ENCODE data around the gene AHSG.

Gene AHSG

DNA sequence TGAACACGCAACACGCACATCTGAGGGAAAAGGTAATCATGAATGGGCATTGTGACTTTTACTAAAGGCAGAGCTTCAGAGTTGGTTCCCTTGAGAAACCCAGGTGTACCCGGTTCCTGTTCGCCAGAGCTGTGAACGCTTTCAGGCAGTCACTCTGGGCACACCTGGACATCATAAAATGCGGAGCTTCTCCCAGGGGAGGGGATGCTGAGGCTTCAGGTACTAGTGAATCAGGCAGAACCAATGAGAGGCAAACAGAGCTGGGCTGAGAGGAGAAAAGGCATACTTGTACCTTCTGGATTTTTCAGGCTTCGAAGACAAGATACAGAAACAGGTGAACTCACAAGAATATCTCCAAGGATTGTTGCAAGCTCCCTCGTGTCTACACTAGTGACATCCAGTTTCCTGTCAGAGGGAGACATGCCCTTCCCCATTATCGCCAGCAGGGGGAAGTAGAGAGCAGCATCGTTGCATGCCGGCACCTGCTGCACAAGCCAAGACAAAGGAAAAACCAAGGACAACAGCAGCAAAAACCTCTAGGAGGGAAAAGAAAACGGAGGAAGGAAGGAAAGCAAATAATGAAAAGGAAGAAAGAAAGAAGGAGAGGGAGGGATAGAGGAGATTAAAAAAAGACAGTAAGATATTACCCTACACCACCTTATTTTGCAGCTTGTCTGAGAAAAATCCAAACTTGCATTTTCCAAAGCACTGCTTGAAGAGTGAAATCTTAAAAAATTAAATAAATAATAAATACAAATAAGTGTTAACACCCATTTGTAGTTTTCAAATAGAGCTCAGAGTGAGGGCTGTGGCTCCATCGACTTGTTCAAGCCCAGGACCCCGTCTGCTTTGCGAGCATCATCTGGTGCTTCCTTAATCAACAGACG, 2.0 kb downstream of the AHSG start:
- Histone ChIP-seq H3K4me2 (ENCODE audit: insufficient read depth, low read length, poor library complexity, severe bottlenecking) (no peak overlapping the region), H3K4me3 (ENCODE audit: low read length in 2 of 2) (no peak overlapping the region), H3K36me3 (replicated peaks in 1 of 2; ENCODE audit: control insufficient read depth in 2 of 2, insufficient read depth in 2 of 2, low read length in 2 of 2) (no peaks in the 10 kb centered on the region), H3K9me3 (replicated peaks in 1 of 2; ENCODE audit: control insufficient read depth in 2 of 2, insufficient read depth in 1 of 2, low read depth in 1 of 2, low read length in 2 of 2) (no peaks in the 10 kb centered on the region), H3K9ac (ENCODE audit: low read depth, low read length, poor library complexity) (no peak overlapping the region), H4K91ac (ENCODE audit: low read depth, low read length, poor library complexity) (peak overlapping the region; percentile 24), H3K27me3 (ENCODE audit: control insufficient read depth in 3 of 3, insufficient read depth in 3 of 3, low read depth in 1 of 3, low read length in 3 of 3) (peaks cover 0 to 36% (median 0%) of the 10 kb centered on the region in 3 experiments), H2BK5ac (ENCODE audit: low read length) (no peak overlapping the region), H3K23ac (ENCODE audit: low read depth, low read length, poor library complexity) (no peak overlapping the region), H3K18ac (ENCODE audit: low read length) (peak overlapping the region; percentile 73), H3K4ac (ENCODE audit: low read length) (no peak overlapping the region), H3K27ac (replicated peaks; ENCODE audit: low read length) (no peak overlapping the region), H2AK5ac (ENCODE audit: low read depth, low read length) (no peak overlapping the region), H3K4me1 (ENCODE audit: control insufficient read depth in 2 of 2, insufficient read depth in 1 of 2, low read depth in 1 of 2, low read length in 2 of 2) (no peaks in the 10 kb centered on the region), H2AFZ (ENCODE audit: low read length) (peak overlapping the region; percentile 69), H4K8ac (ENCODE audit: low read depth, low read length) (no peak overlapping the region), H2BK120ac (ENCODE audit: low read depth, low read length) (no peak overlapping the region), H2BK15ac (ENCODE audit: low read length) (peak overlapping the region; percentile 76), H3K14ac (ENCODE audit: low read length) (no peak overlapping the region), H2BK12ac (ENCODE audit: low read length) (no peak overlapping the region), H3K79me1 (ENCODE audit: low read depth, low read length) (no peaks in the 10 kb centered on the region)
- no CpG with 5 or more reads among the region's 16 CpGs for WGBS, 2 donors (ENCODE audit: extremely low coverage in 2 of 2, insufficient read length in 2 of 2, insufficient replicate concordance in 1 of 2)
- peak; percentile 86 for DNase-seq (ENCODE audit: low spot score)

DNA sequence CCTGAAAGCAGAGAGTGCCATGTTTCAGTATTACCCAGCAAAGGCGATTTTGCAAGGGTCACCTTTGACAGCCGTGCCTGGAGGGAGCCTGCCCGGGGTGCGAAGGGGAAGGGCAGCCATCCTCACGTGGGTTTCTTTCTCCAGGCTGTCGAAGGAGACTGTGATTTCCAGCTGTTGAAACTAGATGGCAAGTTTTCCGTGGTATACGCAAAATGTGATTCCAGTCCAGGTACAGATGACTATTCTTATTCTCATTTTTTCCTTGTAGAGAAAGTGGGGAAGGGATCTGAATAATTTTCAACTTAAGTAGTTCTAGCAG, 3.4 kb downstream of the AHSG start:
- Histone ChIP-seq H4K8ac (ENCODE audit: low read depth, low read length) (no peak overlapping the region), H3K4me3 (ENCODE audit: low read length in 2 of 2) (no peak overlapping the region), H3K14ac (ENCODE audit: low read length) (no peak overlapping the region), H2BK15ac (ENCODE audit: low read length) (no peak overlapping the region), H3K9me3 (replicated peaks in 1 of 2; ENCODE audit: control insufficient read depth in 2 of 2, insufficient read depth in 1 of 2, low read depth in 1 of 2, low read length in 2 of 2) (no peaks in the 10 kb centered on the region), H3K27me3 (ENCODE audit: control insufficient read depth in 3 of 3, insufficient read depth in 3 of 3, low read depth in 1 of 3, low read length in 3 of 3) (peaks cover 0 to 36% (median 0%) of the 10 kb centered on the region in 3 experiments), H3K27ac (replicated peaks; ENCODE audit: low read length) (no peak overlapping the region), H2AFZ (ENCODE audit: low read length) (no peak overlapping the region), H2BK120ac (ENCODE audit: low read depth, low read length) (no peak overlapping the region), H4K91ac (ENCODE audit: low read depth, low read length, poor library complexity) (no peak overlapping the region), H2BK12ac (ENCODE audit: low read length) (no peak overlapping the region), H3K4ac (ENCODE audit: low read length) (no peak overlapping the region), H3K4me2 (ENCODE audit: insufficient read depth, low read length, poor library complexity, severe bottlenecking) (no peak overlapping the region), H2BK5ac (ENCODE audit: low read length) (no peak overlapping the region), H3K9ac (ENCODE audit: low read depth, low read length, poor library complexity) (no peak overlapping the region), H3K4me1 (ENCODE audit: control insufficient read depth in 2 of 2, insufficient read depth in 1 of 2, low read depth in 1 of 2, low read length in 2 of 2) (no peaks in the 10 kb centered on the region), H2AK5ac (ENCODE audit: low read depth, low read length) (no peak overlapping the region), H3K79me1 (ENCODE audit: low read depth, low read length) (no peaks in the 10 kb centered on the region), H3K18ac (ENCODE audit: low read length) (no peak overlapping the region), H3K23ac (ENCODE audit: low read depth, low read length, poor library complexity) (no peak overlapping the region), H3K36me3 (replicated peaks in 1 of 2; ENCODE audit: control insufficient read depth in 2 of 2, insufficient read depth in 2 of 2, low read length in 2 of 2) (no peaks in the 10 kb centered on the region)
- no CpG with 5 or more reads among the region's 8 CpGs for WGBS, 2 donors (ENCODE audit: extremely low coverage in 2 of 2, insufficient read length in 2 of 2, insufficient replicate concordance in 1 of 2)
- no peak for DNase-seq (ENCODE audit: low spot score)

DNA sequence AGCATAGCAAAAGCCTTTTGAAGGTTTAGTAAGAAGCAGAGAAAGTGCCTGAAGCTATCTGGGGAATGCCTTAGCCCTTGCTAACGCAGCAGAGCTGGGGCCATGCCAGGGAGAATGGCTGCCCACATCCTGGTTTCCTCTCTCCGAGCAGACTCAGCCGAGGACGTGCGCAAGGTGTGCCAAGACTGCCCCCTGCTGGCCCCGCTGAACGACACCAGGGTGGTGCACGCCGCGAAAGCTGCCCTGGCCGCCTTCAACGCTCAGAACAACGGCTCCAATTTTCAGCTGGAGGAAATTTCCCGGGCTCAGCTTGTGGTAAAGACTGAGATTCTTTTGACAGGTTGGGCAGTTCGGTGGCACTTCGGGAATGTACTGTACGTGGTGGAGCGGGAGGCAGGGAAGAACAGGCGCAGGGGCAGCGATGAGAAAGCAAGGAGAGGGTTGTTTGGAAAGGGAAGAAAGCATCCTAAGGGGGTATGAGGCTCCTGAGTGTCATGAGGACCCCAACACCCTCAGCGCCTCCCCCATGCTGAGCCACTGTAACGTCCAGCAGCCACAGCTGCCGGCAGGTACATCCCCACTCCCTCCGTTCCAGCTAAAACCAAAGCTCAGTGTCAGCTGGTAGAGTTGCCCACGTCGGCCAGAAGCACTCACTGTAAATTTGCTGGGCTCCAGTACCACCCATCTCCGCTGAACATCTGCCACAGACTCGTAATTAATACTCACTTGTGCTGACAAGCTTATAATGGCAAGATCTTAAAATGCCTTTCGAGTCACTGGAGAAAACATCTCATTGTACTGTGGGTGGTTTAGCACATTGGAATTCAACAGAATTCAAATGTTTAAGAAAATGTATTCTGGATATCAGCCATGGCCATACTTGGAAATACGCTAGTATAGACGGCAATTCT, 4.4 kb downstream of the AHSG start:
- Histone ChIP-seq H3K4me1 (ENCODE audit: control insufficient read depth in 2 of 2, insufficient read depth in 1 of 2, low read depth in 1 of 2, low read length in 2 of 2) (no peaks in the 10 kb centered on the region), H3K9me3 (replicated peaks in 1 of 2; ENCODE audit: control insufficient read depth in 2 of 2, insufficient read depth in 1 of 2, low read depth in 1 of 2, low read length in 2 of 2) (no peaks in the 10 kb centered on the region), H2BK12ac (ENCODE audit: low read length) (no peak overlapping the region), H3K27me3 (ENCODE audit: control insufficient read depth in 3 of 3, insufficient read depth in 3 of 3, low read depth in 1 of 3, low read length in 3 of 3) (peaks cover 0 to 35% (median 0%) of the 10 kb centered on the region in 3 experiments), H2AK5ac (ENCODE audit: low read depth, low read length) (no peak overlapping the region), H3K4ac (ENCODE audit: low read length) (no peak overlapping the region), H4K8ac (ENCODE audit: low read depth, low read length) (peak overlapping the region; percentile 19), H4K91ac (ENCODE audit: low read depth, low read length, poor library complexity) (no peak overlapping the region), H2AFZ (ENCODE audit: low read length) (peak overlapping the region; percentile 72), H2BK120ac (ENCODE audit: low read depth, low read length) (no peak overlapping the region), H3K14ac (ENCODE audit: low read length) (no peak overlapping the region), H3K23ac (ENCODE audit: low read depth, low read length, poor library complexity) (no peak overlapping the region), H3K9ac (ENCODE audit: low read depth, low read length, poor library complexity) (no peak overlapping the region), H3K27ac (replicated peaks; ENCODE audit: low read length) (no peak overlapping the region), H2BK15ac (ENCODE audit: low read length) (no peak overlapping the region), H3K4me3 (ENCODE audit: low read length in 2 of 2) (no peak overlapping the region), H3K79me1 (ENCODE audit: low read depth, low read length) (no peaks in the 10 kb centered on the region), H3K18ac (ENCODE audit: low read length) (no peak overlapping the region), H2BK5ac (ENCODE audit: low read length) (no peak overlapping the region), H3K36me3 (replicated peaks in 1 of 2; ENCODE audit: control insufficient read depth in 2 of 2, insufficient read depth in 2 of 2, low read length in 2 of 2) (no peaks in the 10 kb centered on the region), H3K4me2 (ENCODE audit: insufficient read depth, low read length, poor library complexity, severe bottlenecking) (no peak overlapping the region)
- DNase-seq (ENCODE audit: low spot score), result peak; percentile 26
- no CpG with 5 or more reads among the region's 31 CpGs for WGBS, 2 donors (ENCODE audit: extremely low coverage in 2 of 2, insufficient read length in 2 of 2, insufficient replicate concordance in 1 of 2)

All from neuronal stem cell (in vitro differentiated cells).